Measurements from ENCODE around the gene TBXAS1.

Gene TBXAS1

GRCh38 chr7:139860090-139860775 is 31.2 kb downstream of the TBXAS1 start:
- no peaks in the 10 kb centered on the region; the same call in 1 of the 2 replicates for H3K9me2 ChIP-seq (replicated peaks; ENCODE audit: control insufficient read depth, low read length)
- no peaks in the 10 kb centered on the region for H3K36me3 ChIP-seq (ENCODE audit: control insufficient read depth, low read length)
- no peak overlapping the region for H3K4me2 ChIP-seq (ENCODE audit: low read length)
- H3F3A ChIP-seq (ENCODE audit: control insufficient read depth, insufficient read depth): no peaks in the 10 kb centered on the region
- H3K27ac ChIP-seq (ENCODE audit: low read depth, low read length): no peak overlapping the region
- H3K4me3 ChIP-seq (ENCODE audit: low read length): no peak overlapping the region
- no peaks in the 10 kb centered on the region for H3K79me2 ChIP-seq (ENCODE audit: control insufficient read depth, low read length)
- H3K9me3 ChIP-seq (ENCODE audit: control insufficient read depth, insufficient read depth, low read length): no peaks in the 10 kb centered on the region
- peaks cover 4% of the 10 kb centered on the region; the same call in 1 of the 2 replicates for H3K4me1 ChIP-seq (ENCODE audit: control insufficient read depth, low read length)
- no peaks in the 10 kb centered on the region for H4K20me1 ChIP-seq (ENCODE audit: control insufficient read depth, insufficient read depth, low read depth, low read length)
- no peak for TF ChIP-seq EZH2phosphoT487 (IDR thresholded peaks at IDR 0.05; ENCODE audit: borderline replicate concordance, low read length)
- H3K27me3 ChIP-seq (ENCODE audit: control insufficient read depth, low read length): no peaks in the 10 kb centered on the region

- Histone ChIP-seq H3K4me1 (ENCODE audit: control insufficient read depth, low read length) (no peaks in the 10 kb centered on the region), H3K27ac (ENCODE audit: low read depth, low read length) (no peak overlapping the region), H3K36me3 (ENCODE audit: control insufficient read depth, low read length) (no peaks in the 10 kb centered on the region), H3K9me2 (replicated peaks; ENCODE audit: control insufficient read depth, low read length) (no peaks in the 10 kb centered on the region; the same call in 1 of the 2 replicates), H3K4me3 (ENCODE audit: low read length) (no peak overlapping the region), H3K27me3 (ENCODE audit: control insufficient read depth, low read length) (no peaks in the 10 kb centered on the region), H3K79me2 (ENCODE audit: control insufficient read depth, low read length) (no peaks in the 10 kb centered on the region), H3K9me3 (ENCODE audit: control insufficient read depth, insufficient read depth, low read length) (no peaks in the 10 kb centered on the region), H3F3A (ENCODE audit: control insufficient read depth, insufficient read depth) (no peaks in the 10 kb centered on the region), H3K4me2 (ENCODE audit: low read length) (no peak overlapping the region), H4K20me1 (ENCODE audit: control insufficient read depth, insufficient read depth, low read depth, low read length) (no peaks in the 10 kb centered on the region)
- TF ChIP-seq CTCF (IDR thresholded peaks at IDR 0.05; ENCODE audit: low read depth, low read length, poor library complexity, severe bottlenecking) (no peak), EZH2phosphoT487 (IDR thresholded peaks at IDR 0.05; ENCODE audit: borderline replicate concordance, low read length) (no peak)
Measured at GRCh38 chr7:139861803-139862202, 32.7 kb downstream of the TBXAS1 start.

GRCh38 chr7:139866047-139866837 is 37.2 kb downstream of the TBXAS1 start:
- Histone ChIP-seq H3K36me3 (ENCODE audit: control insufficient read depth, low read length) (no peaks in the 10 kb centered on the region), H3K27ac (ENCODE audit: low read depth, low read length) (no peak overlapping the region), H3K4me2 (ENCODE audit: low read length) (no peak overlapping the region), H3K9me2 (replicated peaks; ENCODE audit: control insufficient read depth, low read length) (no peaks in the 10 kb centered on the region; the same call in 1 of the 2 replicates), H3K4me1 (ENCODE audit: control insufficient read depth, low read length) (no peaks in the 10 kb centered on the region), H4K20me1 (ENCODE audit: control insufficient read depth, insufficient read depth, low read depth, low read length) (no peaks in the 10 kb centered on the region), H3K27me3 (ENCODE audit: control insufficient read depth, low read length) (no peaks in the 10 kb centered on the region), H3K9me3 (ENCODE audit: control insufficient read depth, insufficient read depth, low read length) (no peaks in the 10 kb centered on the region), H3F3A (ENCODE audit: control insufficient read depth, insufficient read depth) (no peaks in the 10 kb centered on the region), H3K79me2 (ENCODE audit: control insufficient read depth, low read length) (no peaks in the 10 kb centered on the region), H3K4me3 (ENCODE audit: low read length) (no peak overlapping the region)
- TF ChIP-seq EZH2phosphoT487 (IDR thresholded peaks at IDR 0.05; ENCODE audit: borderline replicate concordance, low read length) (no peak), CTCF (IDR thresholded peaks at IDR 0.05; ENCODE audit: low read depth, low read length, poor library complexity, severe bottlenecking) (no peak)

GRCh38 chr7:139867847-139868246 is 38.8 kb downstream of the TBXAS1 start:
- Histone ChIP-seq H3K9me2 (replicated peaks; ENCODE audit: control insufficient read depth, low read length) (no peaks in the 10 kb centered on the region), H3K36me3 (ENCODE audit: control insufficient read depth, low read length) (no peaks in the 10 kb centered on the region), H3K4me1 (ENCODE audit: control insufficient read depth, low read length) (no peaks in the 10 kb centered on the region), H3K27ac (ENCODE audit: low read depth, low read length) (no peak overlapping the region), H3K9me3 (ENCODE audit: control insufficient read depth, insufficient read depth, low read length) (no peaks in the 10 kb centered on the region), H3F3A (ENCODE audit: control insufficient read depth, insufficient read depth) (no peaks in the 10 kb centered on the region), H3K4me3 (ENCODE audit: low read length) (no peak overlapping the region), H4K20me1 (ENCODE audit: control insufficient read depth, insufficient read depth, low read depth, low read length) (no peaks in the 10 kb centered on the region), H3K27me3 (ENCODE audit: control insufficient read depth, low read length) (no peaks in the 10 kb centered on the region), H3K79me2 (ENCODE audit: control insufficient read depth, low read length) (no peaks in the 10 kb centered on the region), H3K4me2 (ENCODE audit: low read length) (no peak overlapping the region)
- TF ChIP-seq EZH2phosphoT487 (IDR thresholded peaks at IDR 0.05; ENCODE audit: borderline replicate concordance, low read length) (no peak), CTCF (IDR thresholded peaks at IDR 0.05; ENCODE audit: low read depth, low read length, poor library complexity, severe bottlenecking) (no peak)

Measured in DOHH2 (cell line).